IgD-negative memory B cell (primary cell): ENCODE measurements around the gene ZNF423. TPM values are rescaled to one million over a fixed set of nuclear protein-coding genes. Genes with fewer than 3 reads are reported as not detected.

ENCODE experiments used
- H3K27ac Mint-ChIP-seq, 3 donors: one replicate each; pipeline ENCODE4 v1.8.0; 2020 to 2022; ENCODE audit warnings: mild to moderate bottlenecking in 3 of 3, mixed read lengths in 3 of 3, moderate library complexity in 1 of 3
- H3K27me3 Mint-ChIP-seq: one replicate; pipeline ENCODE4 v1.8.0; 2021; ENCODE audit warnings: mixed read lengths
- H3K36me3 Mint-ChIP-seq: one replicate; pipeline ENCODE4 v1.8.0; 2020; ENCODE audit warnings: mild to moderate bottlenecking, mixed read lengths
- H3K4me1 Mint-ChIP-seq, 3 donors: one replicate each; pipeline ENCODE4 v1.8.0; 2020 to 2022; ENCODE audit warnings: mixed read lengths in 3 of 3, mild to moderate bottlenecking in 1 of 3
- H3K4me3 Mint-ChIP-seq, 4 donors: one replicate each; pipeline ENCODE4 v1.8.0; 2020 to 2022; ENCODE audit warnings: mild to moderate bottlenecking in 4 of 4, mixed read lengths in 4 of 4, moderate library complexity in 3 of 4
- H3K9me3 Mint-ChIP-seq, 3 donors: one replicate each; pipeline ENCODE4 v1.8.0; 2020 to 2021; ENCODE audit warnings: mixed read lengths in 3 of 3, mild to moderate bottlenecking in 1 of 3
- polyA plus RNA-seq: library from polyadenylated mRNA; unstranded; fragments of 300-500 nt; fragmentation: Illumina TruSeq; gene quantifications from one replicate; pipeline ENCODE4 v1.2.3, GENCODE V29; 2021

Gene ZNF423
- polyA plus RNA-seq, 1 donor from 2014 or later, result not detected

DNA sequence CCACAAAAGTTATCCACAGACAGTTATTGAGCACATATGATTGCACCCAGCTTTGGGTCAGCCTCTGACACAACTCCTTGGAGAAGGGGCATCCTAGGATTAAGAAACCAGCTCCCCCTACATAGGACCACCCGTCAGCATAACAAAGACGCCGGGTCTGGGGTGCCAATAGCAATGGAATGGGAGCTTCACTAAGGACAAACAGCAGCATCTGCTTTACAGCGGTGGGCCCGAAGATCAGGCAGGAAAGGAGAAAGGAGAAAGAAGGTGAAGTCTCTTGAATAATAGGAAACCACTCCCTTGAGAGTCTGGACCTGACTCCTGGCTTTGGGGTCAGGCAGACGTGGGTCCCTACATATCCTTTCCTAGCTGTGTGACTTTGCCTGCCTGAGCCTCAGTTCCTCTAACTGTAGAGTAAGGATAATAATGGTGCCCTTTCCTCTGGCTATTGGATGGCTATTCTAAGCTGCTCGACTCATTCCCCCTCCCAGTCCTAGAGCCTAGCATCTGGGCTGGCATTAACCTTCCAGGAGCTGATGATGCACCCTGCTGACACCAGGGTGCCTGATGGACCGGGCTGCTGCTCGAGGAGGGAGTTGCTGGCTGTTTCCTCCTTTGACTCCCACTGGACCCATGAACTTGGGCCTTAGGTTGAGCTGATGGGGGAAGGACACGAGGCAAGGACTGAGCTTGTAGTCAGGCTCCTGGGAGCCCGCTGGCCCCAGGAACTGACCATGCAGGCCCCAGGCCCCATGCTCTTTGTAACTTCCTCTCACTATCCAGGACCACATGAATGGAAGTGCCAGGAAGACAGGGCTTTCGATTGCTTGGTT, 388.2 kb downstream of the ZNF423 start:
- H3K4me1 Mint-ChIP-seq, result peaks cover 16 to 24% (median 23%) of the 10 kb centered on the region in 3 donors
- no peak overlapping the region for H3K4me3 Mint-ChIP-seq
- no peak overlapping the region for H3K27ac Mint-ChIP-seq
- H3K27me3 Mint-ChIP-seq, result peaks cover 4% of the 10 kb centered on the region
- no peaks in the 10 kb centered on the region for H3K9me3 Mint-ChIP-seq
- H3K36me3 Mint-ChIP-seq, result no peaks in the 10 kb centered on the region

DNA sequence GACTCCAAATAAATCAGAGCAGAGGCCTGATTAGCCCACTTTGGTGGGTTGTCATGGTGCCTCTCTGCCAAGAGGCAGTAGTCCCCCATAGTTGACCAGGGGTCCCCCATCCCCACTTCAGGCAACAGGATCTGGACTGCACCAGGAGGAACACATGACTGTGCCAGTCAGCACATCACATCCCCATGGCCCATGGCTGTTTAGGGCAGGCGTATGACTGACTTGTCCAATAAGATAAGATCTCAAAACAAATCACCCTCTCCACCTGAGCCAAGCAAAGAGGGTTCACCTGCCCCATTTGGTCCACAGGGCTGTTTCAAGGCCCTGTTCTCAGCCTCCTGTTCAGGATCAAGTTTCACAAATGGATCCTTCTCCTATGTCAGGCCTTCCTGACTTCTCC, 389.0 kb downstream of the ZNF423 start:
- Mint-ChIP-seq H3K9me3 (peaks cover 0 to 2% (median 0%) of the 10 kb centered on the region in 3 donors), H3K36me3 (no peaks in the 10 kb centered on the region), H3K4me1 (peaks cover 16 to 28% (median 23%) of the 10 kb centered on the region in 3 donors), H3K27ac (no peak overlapping the region), H3K4me3 (no peak overlapping the region), H3K27me3 (peaks cover 7% of the 10 kb centered on the region)

- H3K27me3 Mint-ChIP-seq, result peaks cover 7% of the 10 kb centered on the region
- H3K9me3 Mint-ChIP-seq, result peaks cover 0 to 2% (median 0%) of the 10 kb centered on the region in 3 donors
- H3K4me3 Mint-ChIP-seq, result no peak overlapping the region
- no peak overlapping the region for H3K27ac Mint-ChIP-seq
- peaks cover 16 to 28% (median 22%) of the 10 kb centered on the region in 3 donors for H3K4me1 Mint-ChIP-seq
- no peaks in the 10 kb centered on the region for H3K36me3 Mint-ChIP-seq
These were observed 389.4 kb downstream of the ZNF423 start for GRCh38 chr16:49466529-49466831.

DNA sequence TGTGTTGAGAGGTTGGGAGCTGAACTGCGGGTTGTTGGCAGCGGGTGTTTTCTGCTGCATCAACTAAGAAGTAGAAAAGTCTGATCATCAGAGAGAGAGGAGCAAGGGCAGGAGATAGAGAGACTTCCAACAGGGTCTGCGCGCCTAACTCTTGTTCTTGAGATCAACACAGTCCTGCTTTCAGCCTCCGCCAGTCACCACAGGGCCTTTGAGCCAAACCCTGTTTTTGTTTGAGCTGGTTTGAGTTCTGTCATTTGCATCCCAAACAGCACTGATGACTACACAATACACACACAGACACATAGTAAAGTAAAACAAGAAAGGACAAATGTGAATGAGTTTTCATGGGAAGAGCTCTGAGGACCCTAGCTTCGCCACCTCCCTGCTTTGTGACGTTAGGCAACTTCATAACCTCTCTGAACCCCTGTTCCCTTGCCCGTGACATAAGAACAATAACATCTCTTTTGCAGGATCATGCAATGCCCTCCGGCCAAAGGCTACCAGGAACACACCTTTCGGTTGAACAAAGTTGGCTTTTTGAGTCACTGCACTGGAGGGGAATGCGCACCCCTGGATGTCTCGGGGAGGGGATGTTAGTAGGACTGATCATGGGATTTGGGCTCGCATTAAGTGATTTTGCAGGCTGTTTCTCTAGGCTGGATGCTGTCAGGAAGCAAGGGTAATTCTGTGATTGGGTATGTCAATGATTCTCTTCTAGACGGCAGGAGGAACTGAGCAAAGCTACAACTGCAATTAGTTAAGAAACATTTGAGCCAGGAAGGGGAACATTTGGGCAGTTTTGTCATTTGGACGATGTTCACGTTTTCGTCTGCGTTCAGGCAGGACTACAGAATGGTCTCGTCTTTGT, 390.0 kb downstream of the ZNF423 start:
- H3K36me3 Mint-ChIP-seq, result no peaks in the 10 kb centered on the region
- H3K9me3 Mint-ChIP-seq, result peaks cover 0 to 2% (median 0%) of the 10 kb centered on the region in 3 donors
- peaks cover 16 to 28% (median 21%) of the 10 kb centered on the region in 3 donors for H3K4me1 Mint-ChIP-seq
- no peak overlapping the region for H3K4me3 Mint-ChIP-seq
- peaks cover 7% of the 10 kb centered on the region for H3K27me3 Mint-ChIP-seq
- no peak overlapping the region for H3K27ac Mint-ChIP-seq

GRCh38 chr16:49464877-49465504, 390.9 kb downstream of the ZNF423 start:
- Mint-ChIP-seq H3K9me3 (peaks cover 0 to 2% (median 0%) of the 10 kb centered on the region in 3 donors), H3K27me3 (peaks cover 7% of the 10 kb centered on the region)

DNA sequence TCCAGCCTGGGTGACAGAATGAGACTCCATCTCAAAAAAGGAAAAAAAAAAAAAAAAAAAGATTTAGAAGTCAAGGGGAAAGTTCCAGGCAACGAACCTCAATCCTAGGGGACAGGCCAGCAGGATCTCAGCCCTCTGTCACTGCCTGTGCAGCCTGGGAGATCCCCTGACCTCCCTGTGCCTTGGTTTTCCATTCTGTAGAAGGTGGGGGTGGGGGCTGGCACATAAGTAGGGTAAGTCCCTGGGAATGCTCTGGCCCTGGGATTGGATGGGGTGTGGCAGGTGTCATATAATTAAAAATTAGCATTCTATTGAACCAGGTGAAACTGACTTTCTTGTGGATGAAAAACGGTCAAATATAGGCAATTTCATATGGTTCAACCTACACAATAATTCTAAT, 391.8 kb downstream of the ZNF423 start:
- Mint-ChIP-seq H3K27me3 (peaks cover 7% of the 10 kb centered on the region), H3K4me1 (peaks cover 13 to 27% (median 21%) of the 10 kb centered on the region in 3 donors), H3K4me3 (peak overlapping the region in 2 of 4 donors; percentile 72 to 83), H3K27ac (peak overlapping the region; percentile 37 to 71 (median 59)), H3K36me3 (no peaks in the 10 kb centered on the region), H3K9me3 (peaks cover 0 to 2% (median 0%) of the 10 kb centered on the region in 3 donors)

More at GRCh38 chr16:49464877-49465504, 390.9 kb downstream of the ZNF423 start:
- Mint-ChIP-seq H3K4me1 (peaks cover 16 to 28% (median 21%) of the 10 kb centered on the region in 3 donors), H3K36me3 (no peaks in the 10 kb centered on the region), H3K27ac (peak overlapping the region in 1 of 3 donors; percentile 71), H3K4me3 (no peak overlapping the region)

DNA sequence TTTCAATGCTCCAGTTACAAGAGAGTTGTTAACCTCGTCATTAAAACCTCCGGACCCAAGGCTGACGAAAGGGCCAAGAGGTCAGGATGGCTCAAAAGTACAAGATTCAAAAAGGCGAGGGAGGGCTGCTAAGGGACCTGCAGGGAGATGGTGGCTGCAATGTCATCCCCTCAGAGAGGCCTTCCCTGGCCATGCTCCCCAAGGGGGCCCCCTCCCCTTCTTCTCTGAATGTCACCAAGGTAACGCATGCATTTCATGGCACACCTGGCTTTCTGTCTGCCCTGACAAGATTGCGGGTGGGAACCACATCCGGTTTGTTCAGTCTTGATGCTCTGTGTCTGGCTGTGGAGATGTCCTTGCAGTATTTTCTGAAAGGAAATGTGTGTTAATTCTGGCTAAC, 392.4 kb downstream of the ZNF423 start:
- Mint-ChIP-seq H3K4me1 (peaks cover 9 to 24% (median 19%) of the 10 kb centered on the region in 3 donors), H3K9me3 (peaks cover 0 to 2% (median 0%) of the 10 kb centered on the region in 3 donors)

GRCh38 chr16:49462989-49463371, 392.9 kb downstream of the ZNF423 start:
- peaks cover 0 to 2% (median 0%) of the 10 kb centered on the region in 3 donors for H3K9me3 Mint-ChIP-seq
- H3K4me3 Mint-ChIP-seq, result peak overlapping the region in 2 of 4 donors; percentile 2 to 83
- H3K36me3 Mint-ChIP-seq, result no peaks in the 10 kb centered on the region
- H3K27ac Mint-ChIP-seq, result peak overlapping the region in 2 of 3 donors; percentile 39 to 71
- peaks cover 5 to 20% (median 19%) of the 10 kb centered on the region in 3 donors for H3K4me1 Mint-ChIP-seq
- H3K27me3 Mint-ChIP-seq, result peaks cover 7% of the 10 kb centered on the region

More for the DNA sequence above, 392.4 kb downstream of the ZNF423 start:
- H3K4me3 Mint-ChIP-seq, result peak overlapping the region in 2 of 4 donors; percentile 4 to 83
- H3K36me3 Mint-ChIP-seq, result no peaks in the 10 kb centered on the region
- H3K27ac Mint-ChIP-seq, result peak overlapping the region; percentile 37 to 71 (median 59)
- H3K27me3 Mint-ChIP-seq, result peaks cover 7% of the 10 kb centered on the region

DNA sequence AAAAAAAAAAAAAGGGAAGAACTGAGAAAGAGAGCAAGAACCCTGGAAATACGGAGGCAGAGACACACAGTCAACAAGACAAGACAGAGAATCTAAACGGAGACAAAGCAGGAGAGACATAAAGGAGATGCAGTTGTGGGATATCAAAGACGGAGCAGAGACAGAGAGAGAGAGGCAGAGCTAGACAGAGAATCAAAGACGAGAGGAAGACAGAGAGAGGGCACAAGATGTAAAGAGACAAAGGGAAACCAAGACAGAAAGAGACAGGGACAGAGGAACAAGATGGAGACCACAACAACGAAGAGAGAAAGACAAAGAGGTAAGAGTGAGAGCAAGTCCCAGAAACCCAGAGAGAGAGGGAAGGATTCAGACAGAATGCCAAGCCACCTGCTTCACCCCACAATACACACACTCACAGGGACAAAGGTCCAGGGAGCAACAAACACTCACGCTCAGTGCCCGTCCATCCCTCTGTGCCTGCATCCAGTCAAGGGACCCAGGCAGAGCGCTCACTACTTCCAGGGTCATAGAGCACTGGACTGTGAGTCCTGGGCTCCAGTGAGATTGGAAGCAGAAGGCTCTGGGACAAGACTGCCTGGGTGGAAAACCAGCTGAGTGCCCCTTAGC, 393.4 kb downstream of the ZNF423 start:
- Mint-ChIP-seq H3K27me3 (peaks cover 7% of the 10 kb centered on the region), H3K27ac (peak overlapping the region in 1 of 3 donors; percentile 82), H3K9me3 (peaks cover 0 to 2% (median 0%) of the 10 kb centered on the region in 3 donors), H3K36me3 (no peaks in the 10 kb centered on the region), H3K4me3 (no peak overlapping the region), H3K4me1 (peaks cover 5 to 20% (median 19%) of the 10 kb centered on the region in 3 donors)

GRCh38 chr16:49461517-49461951, 394.4 kb downstream of the ZNF423 start:
- no peak overlapping the region for H3K4me3 Mint-ChIP-seq
- H3K36me3 Mint-ChIP-seq, result no peaks in the 10 kb centered on the region
- peaks cover 0 to 2% (median 0%) of the 10 kb centered on the region in 3 donors for H3K9me3 Mint-ChIP-seq
- H3K4me1 Mint-ChIP-seq, result peaks cover 5 to 20% (median 19%) of the 10 kb centered on the region in 3 donors
- peaks cover 7% of the 10 kb centered on the region for H3K27me3 Mint-ChIP-seq
- H3K27ac Mint-ChIP-seq, result no peak overlapping the region

DNA sequence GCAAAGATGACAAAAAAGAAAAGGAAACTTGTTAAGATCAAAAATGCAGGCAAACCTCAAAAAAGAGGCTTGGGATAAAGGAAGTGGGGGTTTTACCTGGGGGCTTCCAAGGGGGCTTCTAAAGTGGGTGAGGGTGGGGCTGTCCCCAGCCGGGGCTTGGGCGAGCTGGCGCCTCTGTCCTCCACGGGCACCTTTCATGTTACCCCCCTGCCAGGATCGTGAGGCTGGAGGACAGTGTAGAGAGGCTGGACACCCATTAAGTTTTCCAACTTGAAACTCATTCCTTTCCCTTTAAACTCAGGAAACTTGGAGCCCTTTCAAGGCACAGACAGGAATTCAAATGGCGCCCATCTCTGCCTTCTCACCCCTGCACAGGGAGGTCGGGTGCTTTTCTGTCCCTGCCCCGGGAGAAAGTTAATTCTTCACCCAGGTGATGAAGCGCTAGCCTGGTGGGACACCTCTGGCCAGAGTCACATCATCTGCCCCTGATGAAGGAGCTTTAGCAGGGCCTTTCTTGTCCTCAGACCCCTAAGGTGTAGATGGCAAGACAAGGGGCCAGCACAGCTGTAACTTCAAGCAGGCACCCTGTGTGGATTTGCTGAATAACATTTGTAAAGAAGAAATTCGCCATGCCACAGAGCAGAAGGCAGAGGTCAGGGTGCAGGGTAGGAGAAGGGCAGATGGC, 395.0 kb downstream of the ZNF423 start:
- peaks cover 0 to 2% (median 0%) of the 10 kb centered on the region in 3 donors for H3K9me3 Mint-ChIP-seq
- H3K4me3 Mint-ChIP-seq, result no peak overlapping the region
- H3K27me3 Mint-ChIP-seq, result peaks cover 7% of the 10 kb centered on the region
- no peaks in the 10 kb centered on the region for H3K36me3 Mint-ChIP-seq
- no peak overlapping the region for H3K27ac Mint-ChIP-seq
- H3K4me1 Mint-ChIP-seq, result peaks cover 5 to 20% (median 19%) of the 10 kb centered on the region in 3 donors

DNA sequence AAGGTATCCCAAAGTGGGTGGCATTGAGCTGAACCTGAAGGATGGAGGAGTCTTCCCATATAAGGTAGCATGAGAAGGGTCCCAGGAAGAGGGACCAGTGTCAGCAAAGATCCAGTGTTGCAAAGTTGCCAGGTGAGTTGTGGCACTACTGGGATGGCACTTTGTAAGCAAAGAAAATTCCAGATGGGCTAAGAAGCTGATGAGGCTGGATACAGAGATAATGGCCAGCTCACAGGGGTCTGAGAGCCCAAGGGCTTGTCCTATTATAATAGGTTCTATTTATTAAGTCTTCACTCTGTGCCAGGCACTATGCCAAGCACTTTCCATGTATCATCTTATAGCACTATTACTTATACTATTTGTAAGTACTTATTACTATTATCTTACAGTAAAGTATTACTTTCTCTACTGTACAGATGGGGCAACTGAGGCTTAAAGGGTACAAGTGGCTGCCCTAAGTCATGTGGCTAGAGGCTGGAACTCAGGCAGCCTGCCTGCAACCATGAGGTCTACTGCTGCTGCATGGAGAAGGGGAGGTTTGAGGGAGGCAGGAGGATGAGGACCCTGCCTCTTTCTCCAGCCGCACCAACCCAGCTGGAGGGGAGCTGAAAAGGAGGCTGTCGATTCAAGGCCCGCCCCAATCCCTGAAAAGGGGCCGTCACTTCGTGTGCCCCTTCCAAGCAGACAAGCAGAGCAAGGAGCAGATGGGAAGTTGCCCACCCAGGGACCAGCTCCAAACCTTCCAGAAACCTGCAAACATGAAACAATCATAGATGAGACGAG, 395.8 kb downstream of the ZNF423 start:
- H3K4me1 Mint-ChIP-seq, result peaks cover 5 to 20% (median 19%) of the 10 kb centered on the region in 3 donors
- H3K4me3 Mint-ChIP-seq, result no peak overlapping the region
- peaks cover 7% of the 10 kb centered on the region for H3K27me3 Mint-ChIP-seq
- H3K36me3 Mint-ChIP-seq, result no peaks in the 10 kb centered on the region
- no peak overlapping the region for H3K27ac Mint-ChIP-seq
- H3K9me3 Mint-ChIP-seq, result peaks cover 0 to 2% (median 0%) of the 10 kb centered on the region in 3 donors
